ENCODE measurements around the gene PREP.
"Not testable (repeated sequence)": the region's sequence is repeated elsewhere in the genome, so short reads cannot be mapped to it uniquely, and the experiment has no call there.

Gene PREP

DNA sequence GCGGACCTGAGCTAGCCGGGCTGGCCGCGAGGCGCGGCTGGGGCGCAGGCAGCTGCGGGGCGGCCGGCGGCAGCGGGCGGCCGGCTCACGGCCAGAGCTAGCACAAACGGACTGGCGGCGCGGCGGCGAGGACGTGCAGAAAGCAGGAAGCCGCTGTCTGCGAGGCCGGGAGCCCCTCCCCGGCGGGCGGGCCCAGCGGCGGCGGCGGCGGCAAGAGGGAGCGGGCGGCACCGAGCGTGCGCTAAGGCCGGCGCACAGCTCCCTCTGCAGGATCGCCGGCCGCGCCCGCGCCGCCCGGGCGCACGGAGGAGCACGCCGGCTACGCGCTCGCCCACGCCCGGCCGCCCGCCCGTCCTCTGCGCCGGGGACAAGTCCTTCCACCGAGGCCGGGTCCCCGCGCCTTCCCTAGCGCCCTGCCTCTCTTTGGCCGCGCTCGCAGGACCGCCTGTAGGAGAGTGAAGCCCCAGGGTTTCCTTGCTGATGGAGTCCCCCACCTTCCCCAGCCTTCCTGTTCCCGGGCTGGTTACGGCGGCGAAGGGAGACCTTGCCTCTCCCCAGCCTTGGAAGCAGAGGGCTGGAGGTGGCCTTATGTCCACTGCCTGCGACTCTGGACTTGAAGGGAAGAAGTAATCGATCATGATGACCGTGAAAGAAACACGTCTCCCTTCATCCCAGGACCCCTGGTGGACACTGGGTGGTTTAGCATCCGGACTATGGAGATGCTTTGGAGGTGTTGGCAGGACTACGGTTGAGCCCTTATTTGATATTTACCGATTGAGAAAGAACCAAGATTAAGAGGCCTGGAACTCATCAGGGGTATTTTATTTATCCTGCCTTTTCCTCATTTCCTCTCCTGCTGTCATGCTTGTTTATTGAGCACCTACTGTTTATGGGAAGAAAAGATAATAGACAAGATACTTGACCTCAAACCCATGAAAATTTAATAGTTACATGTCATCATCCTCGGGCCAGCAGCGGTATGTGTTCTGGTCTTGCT is at the start of gene PREP:
PREP (minus strand) TSS at position 144 of the 997 bp plus-strand sequence. CDS start 191 bp downstream, outside the sequence.
- DNase-seq (ENCODE audit: low read depth), result peak; percentile 69

GRCh38 chr6:105452376-105452775 is 49.5 kb upstream of the PREP start:
- no peak for DNase-seq (ENCODE audit: low read depth)

DNA sequence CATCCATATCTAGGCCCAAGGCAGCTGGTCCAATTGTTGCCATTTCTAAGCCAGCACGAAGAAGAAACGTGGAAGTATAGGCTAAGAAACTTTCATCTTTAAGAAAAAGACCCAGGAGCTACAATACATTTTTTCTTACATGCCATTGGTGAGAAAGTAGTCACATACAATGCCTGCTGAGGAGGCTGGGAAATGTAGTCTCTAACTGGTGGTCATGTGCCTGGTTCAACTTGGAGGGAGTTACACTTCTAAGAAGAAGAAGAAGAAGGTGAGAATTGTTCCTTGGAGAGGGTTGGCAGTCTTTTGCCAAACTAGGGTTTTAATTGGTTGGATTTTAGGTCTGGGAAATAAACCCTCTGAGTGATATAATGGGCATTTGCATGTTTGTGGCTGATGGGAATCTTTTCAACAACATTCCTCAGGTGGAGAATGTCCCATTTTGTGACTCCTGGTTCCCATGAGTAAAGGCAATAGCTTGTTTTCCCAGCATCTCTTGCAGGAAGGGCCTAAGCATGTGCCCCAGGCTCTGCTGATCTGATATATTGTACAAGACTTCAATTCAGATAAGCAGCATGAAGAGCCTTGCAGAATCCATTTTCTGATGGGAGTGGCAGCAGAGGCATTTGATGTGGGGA is 47.0 kb upstream of the PREP start:
- DNase-seq (ENCODE audit: low read depth), result no peak

GRCh38 chr6:105445481-105445880 is 42.6 kb upstream of the PREP start:
- no peak for DNase-seq (ENCODE audit: low read depth)

- DNase-seq (ENCODE audit: low read depth), result no peak
Measured at GRCh38 chr6:105443941-105444340, 41.1 kb upstream of the PREP start.

GRCh38 chr6:105442369-105442768 is 39.5 kb upstream of the PREP start:
- no peak for DNase-seq (ENCODE audit: low read depth)

DNA sequence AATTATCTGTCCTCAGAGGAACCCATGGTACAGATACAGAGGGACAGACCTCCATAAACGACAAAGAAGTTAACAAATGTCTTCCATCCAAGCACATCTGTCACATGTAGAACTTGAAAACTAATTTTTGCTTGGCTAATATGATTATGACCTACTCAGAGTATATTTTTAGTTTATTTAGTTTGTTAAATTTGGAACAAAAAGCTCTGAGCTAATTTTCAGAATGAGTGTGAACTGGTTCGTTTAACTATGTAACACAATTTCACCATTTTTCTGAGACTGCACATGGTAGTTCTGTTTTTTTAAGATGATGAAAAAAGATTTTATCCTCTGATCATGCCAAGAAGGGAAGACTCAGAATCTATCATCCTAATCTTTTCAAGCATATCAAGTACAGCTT is 34.4 kb upstream of the PREP start:
- DNase-seq (ENCODE audit: low read depth), result no peak

DNA sequence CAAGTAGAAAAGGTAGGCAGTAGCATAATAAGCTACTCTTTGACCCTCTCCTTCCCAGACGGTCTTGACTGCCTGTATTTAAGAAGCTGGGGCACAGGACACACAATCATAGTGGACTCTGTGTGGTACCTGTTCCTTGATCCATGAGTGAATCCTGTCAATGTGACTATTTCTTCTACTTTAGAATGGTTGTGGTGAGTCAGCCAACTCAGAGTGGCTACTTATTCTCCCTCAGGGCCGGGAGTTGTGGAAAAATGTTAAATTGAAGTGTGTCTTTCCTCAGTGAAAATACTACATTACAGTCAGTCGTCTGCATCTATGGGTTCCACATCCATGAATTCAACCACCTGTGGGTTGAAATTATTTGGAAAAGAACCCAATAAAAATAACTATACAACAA is 30.8 kb upstream of the PREP start:
- no peak for DNase-seq (ENCODE audit: low read depth)

GRCh38 chr6:105432797-105433196 is 29.9 kb upstream of the PREP start:
- peak; percentile 88 for DNase-seq (ENCODE audit: low read depth)

GRCh38 chr6:105431226-105431625 is 28.3 kb upstream of the PREP start:
- DNase-seq (ENCODE audit: low read depth), result peak; percentile 56

DNA sequence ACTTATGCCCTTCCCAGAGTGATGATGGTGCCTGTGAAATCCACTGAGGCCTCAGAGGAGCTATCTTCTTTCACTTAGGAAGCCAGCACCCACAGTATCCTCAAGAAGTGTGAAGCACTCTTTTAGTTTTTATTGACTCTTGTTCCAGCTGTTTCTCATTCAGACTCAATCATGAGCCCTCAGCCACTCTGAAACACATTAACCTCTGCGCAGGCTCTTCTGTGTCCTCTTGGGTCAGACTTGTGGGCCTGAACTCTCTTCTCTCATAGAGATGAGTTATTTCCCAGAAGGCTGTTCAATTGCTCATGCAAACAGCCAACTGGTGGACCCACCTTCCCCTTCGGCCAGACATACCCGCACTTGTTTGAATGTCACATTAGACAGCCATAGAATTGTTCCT is 27.8 kb upstream of the PREP start:
- no peak for DNase-seq (ENCODE audit: low read depth)

DNA sequence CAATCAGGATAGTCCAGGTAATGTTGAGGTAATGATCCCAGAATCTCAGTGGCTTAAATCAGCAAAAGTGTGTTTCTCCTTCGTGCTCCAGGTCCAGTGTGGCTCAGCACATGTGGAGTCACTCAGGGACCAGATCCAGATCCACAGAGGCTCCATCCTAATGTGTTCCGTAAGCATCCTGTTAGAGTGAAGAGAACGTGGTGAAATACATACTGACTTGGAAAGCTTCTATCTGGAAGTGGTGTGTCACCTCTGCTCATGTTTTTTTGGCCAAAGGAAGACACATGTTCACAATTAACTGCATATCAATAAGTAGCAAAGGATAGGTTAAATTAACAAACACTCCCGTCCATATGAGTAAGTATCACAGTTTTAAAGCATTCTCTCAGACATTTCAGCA is 26.8 kb upstream of the PREP start:
- peak; percentile 76 for DNase-seq (ENCODE audit: low read depth)

DNA sequence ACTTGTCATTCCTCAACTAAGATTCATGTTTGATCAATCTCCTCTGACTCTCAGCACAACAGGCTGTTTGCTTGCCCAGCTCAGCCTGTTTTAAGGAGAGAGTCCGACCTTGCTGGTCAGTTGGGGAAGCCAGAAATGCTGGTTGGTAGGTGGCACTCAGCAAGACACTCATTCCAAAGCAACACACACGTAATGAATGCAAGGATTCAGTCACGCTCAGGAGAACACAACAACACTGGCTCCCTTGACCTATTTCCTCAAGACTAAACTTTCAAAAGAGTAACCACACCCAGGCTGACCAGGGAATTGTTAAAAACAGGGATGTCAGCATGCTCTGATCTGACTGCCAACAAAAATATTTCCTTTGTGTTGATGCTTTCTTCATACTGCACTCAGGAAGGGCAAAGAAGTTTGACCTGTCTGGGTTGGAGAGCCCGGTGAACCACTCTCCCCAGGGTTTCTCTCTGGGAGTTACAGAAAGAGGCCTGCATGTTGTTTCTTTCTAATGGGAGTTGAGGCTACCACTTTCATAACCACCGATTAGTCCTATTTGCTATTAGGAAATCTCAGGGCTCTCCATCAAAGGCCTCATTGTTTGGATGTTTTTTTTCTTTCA is 25.6 kb upstream of the PREP start:
- DNase-seq (ENCODE audit: low read depth), result peak; percentile 65

GRCh38 chr6:105424175-105424783 is 21.4 kb upstream of the PREP start:
- no peak for DNase-seq (ENCODE audit: low read depth)

DNA sequence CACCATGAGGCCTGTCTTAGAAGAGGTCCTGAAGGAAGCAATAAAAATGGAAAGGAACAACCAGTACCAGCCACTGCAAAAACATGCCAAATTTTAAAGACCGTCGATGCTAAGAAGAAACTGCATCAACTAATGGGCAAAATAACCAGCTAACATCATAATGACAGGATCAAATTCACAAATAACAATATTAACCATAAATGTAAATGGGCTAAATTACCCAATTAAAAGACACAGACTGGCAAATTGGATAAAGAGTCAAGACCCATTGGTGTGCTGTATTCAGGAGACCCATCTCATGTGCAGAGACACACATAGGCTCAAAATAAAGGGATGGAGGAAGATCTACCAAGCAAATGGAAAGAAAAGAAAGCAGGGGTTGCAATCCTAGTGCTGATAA is 14.1 kb upstream of the PREP start:
- DNase-seq (ENCODE audit: low read depth), result not testable (repeated sequence)

- DNase-seq (ENCODE audit: low read depth), result no peak
Measured at GRCh38 chr6:105409734-105410133, 6.9 kb upstream of the PREP start.

DNA sequence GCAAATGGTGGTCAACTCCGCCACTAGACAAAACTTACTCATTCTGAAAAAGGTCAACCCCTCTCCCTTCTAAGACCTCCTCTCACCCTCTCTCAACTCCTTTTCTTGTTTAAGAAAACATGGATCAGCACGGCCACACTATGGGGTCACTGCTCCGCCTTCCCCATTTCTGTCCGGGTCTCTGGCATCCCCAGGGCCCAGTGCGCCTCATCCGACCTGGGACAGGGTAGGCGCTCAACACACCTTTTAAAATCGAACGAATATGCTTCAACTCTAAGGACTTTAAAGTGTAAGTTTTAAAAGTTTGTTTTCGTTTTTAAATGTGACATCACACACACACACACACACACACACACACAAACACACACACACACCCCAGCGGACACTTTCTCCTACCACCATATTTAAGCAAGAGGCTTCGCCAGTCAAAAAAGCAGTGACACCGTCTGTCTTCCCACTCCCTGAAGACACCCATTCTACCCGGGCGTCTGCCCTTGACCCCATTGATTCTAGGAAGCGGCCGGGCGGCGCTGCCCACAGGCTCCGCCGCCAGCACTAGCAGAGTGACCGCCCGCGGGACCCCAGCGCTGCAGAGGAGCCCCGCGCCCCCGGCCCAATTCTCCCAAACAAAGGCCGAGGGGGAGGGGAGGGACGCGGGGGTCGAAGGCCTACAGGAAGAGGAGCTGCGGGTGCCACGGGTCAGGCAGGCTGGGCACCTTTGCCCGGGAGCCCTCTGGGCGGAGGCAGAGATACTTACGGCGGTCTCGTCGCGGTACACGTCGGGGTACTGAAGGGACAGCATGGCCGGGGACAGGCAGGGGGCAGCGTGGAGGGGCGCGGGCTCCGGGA is 568 bp downstream of the PREP start:
- DNase-seq (ENCODE audit: low read depth), result peak; percentile 10

DNA sequence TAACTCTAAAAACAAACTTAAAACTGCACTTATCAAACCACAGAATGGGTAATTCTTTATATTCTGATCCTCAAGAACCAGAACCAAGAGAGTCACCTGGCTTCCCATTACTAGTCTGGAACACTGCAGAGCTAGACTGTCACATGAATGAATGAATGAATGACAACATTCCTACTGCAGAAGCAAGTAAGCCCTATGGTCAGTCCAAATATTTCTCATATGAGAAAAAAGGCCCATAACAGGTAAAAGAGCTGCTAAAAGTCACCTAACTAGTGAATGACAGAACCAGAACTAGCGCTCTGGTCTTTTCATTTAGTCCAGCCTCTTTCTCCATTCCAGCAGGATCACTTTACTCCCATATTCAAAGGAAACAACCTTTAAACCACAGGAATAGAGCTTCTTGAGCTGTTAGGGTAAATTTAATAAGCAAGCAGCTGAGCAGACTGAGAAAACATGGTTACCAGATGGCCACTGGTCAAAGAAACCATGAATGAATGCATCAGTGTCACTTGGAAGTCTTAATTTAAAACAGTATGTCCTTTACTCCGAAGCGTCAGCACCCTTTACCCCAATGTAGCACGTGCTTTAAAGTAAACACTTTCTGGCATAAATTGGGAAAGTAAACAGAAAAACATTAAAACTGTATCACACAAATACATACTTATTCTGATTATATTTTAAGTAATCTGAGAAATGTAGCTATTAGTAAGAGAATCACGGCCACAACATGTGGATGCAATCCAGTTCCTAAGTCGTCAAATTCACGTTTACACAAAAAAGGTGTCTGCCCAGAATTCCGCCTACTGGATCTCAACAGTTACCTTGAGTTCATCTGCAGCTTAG is 1.4 kb downstream of the PREP start:
- no peak for DNase-seq (ENCODE audit: low read depth)

DNA sequence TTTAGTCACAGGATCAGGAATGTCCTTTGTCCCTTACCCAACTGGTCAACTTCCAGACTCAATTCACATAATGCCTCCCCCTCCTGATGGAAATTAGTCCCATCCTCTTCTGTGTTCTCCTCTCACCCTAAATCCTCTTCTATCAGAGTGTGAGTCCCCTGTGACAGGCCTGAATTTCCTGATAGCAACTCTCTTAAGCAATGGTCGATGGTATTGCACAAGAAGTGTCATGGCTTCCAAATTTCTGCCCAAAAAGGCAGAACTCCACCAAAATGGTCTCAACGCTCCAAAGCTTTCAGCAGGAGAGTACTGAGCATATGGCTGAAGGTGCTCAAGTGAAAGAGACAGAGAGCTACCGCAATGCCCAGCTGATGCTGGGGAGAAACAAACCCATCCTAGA is 2.4 kb downstream of the PREP start:
- DNase-seq (ENCODE audit: low read depth), result no peak

GRCh38 chr6:105398859-105399258 is 4.0 kb downstream of the PREP start:
- no peak for DNase-seq (ENCODE audit: low read depth)

GRCh38 chr6:105397987-105398386 is 4.9 kb downstream of the PREP start:
- no peak for DNase-seq (ENCODE audit: low read depth)
